K562 (cell line): ENCODE results near the gene PRR36. TPM values are rescaled to one million over a fixed set of nuclear protein-coding genes. Genes with fewer than 3 reads are reported as not detected.

ENCODE experiments used
- CHD4 ChIP-seq: fragments of 200-600 bp; sonication (generic); IDR thresholded peaks from 3 replicates; pipeline ENCODE4 v1.6.1; 2012; ENCODE audit warnings: low read depth, mild to moderate bottlenecking, mixed read lengths, low read length, inconsistent platforms; ENCODE audit not compliant: insufficient read depth, insufficient replicate concordance, poor library complexity, severe bottlenecking
- HNRNPK ChIP-seq: fragments of 200-400 bp; formaldehyde crosslinking; IDR thresholded peaks from one replicate; pipeline ENCODE4 v1.6.1; 2018; ENCODE audit warnings: mild to moderate bottlenecking, low read depth, low read length; ENCODE audit not compliant: poor library complexity, severe bottlenecking
- IRF1 ChIP-seq: sonication (generic); formaldehyde crosslinking; IDR thresholded peaks from 2 replicates; pipeline ENCODE4 v1.8.0; 2022; ENCODE audit warnings: missing genetic modification reagents, mild to moderate bottlenecking, borderline replicate concordance
- IRF2 ChIP-seq: sonication (generic); formaldehyde crosslinking; IDR thresholded peaks from 2 replicates; pipeline ENCODE4 v1.8.1; 2022; ENCODE audit warnings: mild to moderate bottlenecking, missing genetic modification reagents
- MECOM ChIP-seq: fragments of 250-450 bp; sonication (Bioruptor Pico); IDR thresholded peaks from 2 replicates; pipeline ENCODE4 v1.8.0; 2022; ENCODE audit warnings: inconsistent platforms
- POLR2A ChIP-seq: fragments of 450-650 bp; conservative IDR thresholded peaks from 2 replicates; pipeline ENCODE4 v1.6.1; 2016
- SIN3A ChIP-seq, 2 experiments: fragments of 150-350 bp in 1 of 2; IDR thresholded peaks; 2 replicates each; pipeline ENCODE4 v1.6.1; 2011 to 2016; ENCODE audit warnings: borderline replicate concordance in 2 of 2, low read depth in 2 of 2, low read length in 2 of 2, mild to moderate bottlenecking in 2 of 2, moderate library complexity in 2 of 2; ENCODE audit not compliant: control insufficient read depth in 1 of 2
- THAP12 ChIP-seq: fragments of 250-450 bp; sonication (Bioruptor Pico); IDR thresholded peaks from 2 replicates; pipeline ENCODE4 v1.9.0; 2021; ENCODE audit warnings: mild to moderate bottlenecking, inconsistent platforms
- XRCC3 ChIP-seq: fragments of 450-650 bp; IDR thresholded peaks from 2 replicates; pipeline ENCODE4 v1.6.1; 2017; ENCODE audit warnings: mild to moderate bottlenecking, moderate library complexity
- ZBTB40 ChIP-seq, 2 experiments: fragments of 450-650 bp in 1 of 2; sonication (generic) in 1 of 2; formaldehyde crosslinking in 1 of 2; IDR thresholded peaks; 2 replicates each; pipeline versions ENCODE4 v1.7.1 to v1.9.0; 2016 to 2022; ENCODE audit warnings: inconsistent platforms in 1 of 2, mild to moderate bottlenecking in 1 of 2, missing genetic modification reagents in 1 of 2
- ZC3H8 ChIP-seq: fragments of 450-650 bp; IDR thresholded peaks from 2 replicates; pipeline ENCODE4 v1.6.1; 2017
- ZNF512 ChIP-seq: IDR thresholded peaks from 2 replicates; pipeline ENCODE4 v1.6.1; 2016; ENCODE audit warnings: missing genetic modification characterization, missing compliant biosample characterization
- polyA plus RNA-seq, 8 experiments: library from polyadenylated mRNA; depleted of rRNA in 4 of 8; stranded (reverse) in 5 of 8; unstranded in 3 of 8; fragments of >200 nt; fragmentation: Nextera tagmentation in 2 of 8; fragmentation: Illumina TruSeq in 1 of 8; extraction: Ambion mirVana in 2 of 8; extraction: Trizol in 1 of 8; gene quantifications; 2 replicates each; pipeline versions ENCODE4 v1.2.1 to v1.2.3, GENCODE V29; 2011 to 2014; ENCODE audit warnings: inconsistent platforms in 1 of 8, missing spikeins in 1 of 8
- total RNA-seq, 7 experiments: library from RNA; depleted of rRNA in 6 of 7; stranded (reverse); fragments of >200 nt in 6 of 7; fragmentation: Illumina TruSeq in 2 of 7; extraction: Trizol in 2 of 7; gene quantifications; 2 replicates each; pipeline versions ENCODE4 v1.2.1 to v1.2.3, GENCODE V29; 2011 to 2021; ENCODE audit warnings: low replicate concordance in 1 of 7

PRR36 gene
- total and polyA plus RNA-seq, 9 of the 15 experiments (the other 6 are each of a cell fraction or from before 2014, with no cell fraction given): 0.05 to 0.42 (median 0.06) TPM; not detected in 6

GRCh38 chr19:7869453-7869909 lies 4.7 kb downstream of the PRR36 start (continued):
- TF ChIP-seq THAP12 (CRISPR knock-in tag) (no peak), ZBTB40 (IDR thresholded peaks at IDR 0.05) (no peak), ZBTB40 (CRISPR knock-in tag; IDR thresholded peaks at IDR 0.05) (no peak), POLR2A (no peak), IRF2 (CRISPR knock-in tag) (no peak), CHD4 (no peak), ZNF512 (no peak), HNRNPK (peak; percentile 58), IRF1 (CRISPR knock-in tag) (no peak), XRCC3 (no peak), SIN3A (IDR thresholded peaks at IDR 0.05; ENCODE audit: borderline replicate concordance in 2 of 2, control insufficient read depth in 1 of 2, low read depth in 2 of 2, low read length in 2 of 2) (peak in 1 of 2 experiments; percentile 22; a peak in 1 of 4 replicates), MECOM (no peak), ZC3H8 (no peak)
